GM18498 (cell line): Measurements from ENCODE around the gene ZNF213.
"Not testable (repeated sequence)": the region's sequence is repeated elsewhere in the genome, so short reads cannot be mapped to it uniquely, and the experiment has no call there.

Experiments used
- ATAC-seq: cut with Tn5 transposase; IDR thresholded peaks from one replicate; pipeline ENCODE4 v1.9.1; 2021; ENCODE audit warnings: mild to moderate bottlenecking, moderate library complexity; ENCODE audit not compliant: unreplicated experiment

The ZNF213 gene

GRCh38 chr16:3165111-3165822 is 30.4 kb downstream of the ZNF213 start:
- ATAC-seq, result no peak

DNA sequence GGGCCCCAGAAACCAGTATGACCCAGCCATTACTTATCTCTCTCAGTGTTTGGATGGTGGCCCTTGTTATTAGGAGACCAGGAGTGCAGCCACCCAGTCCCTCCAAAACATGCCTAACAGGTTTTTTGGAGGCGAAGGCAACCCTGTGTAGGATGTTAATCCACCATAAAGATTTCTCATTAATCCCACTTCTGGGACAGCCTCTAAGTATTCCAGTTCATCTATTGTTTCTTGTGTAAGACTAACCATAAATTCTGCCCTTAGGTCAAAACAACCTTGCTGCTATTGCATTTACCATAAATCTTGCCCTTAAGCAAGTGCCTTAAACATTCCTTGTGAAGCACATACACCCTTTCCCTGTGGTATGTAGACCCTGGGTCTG is 31.7 kb downstream of the ZNF213 start:
- no peak for ATAC-seq

DNA sequence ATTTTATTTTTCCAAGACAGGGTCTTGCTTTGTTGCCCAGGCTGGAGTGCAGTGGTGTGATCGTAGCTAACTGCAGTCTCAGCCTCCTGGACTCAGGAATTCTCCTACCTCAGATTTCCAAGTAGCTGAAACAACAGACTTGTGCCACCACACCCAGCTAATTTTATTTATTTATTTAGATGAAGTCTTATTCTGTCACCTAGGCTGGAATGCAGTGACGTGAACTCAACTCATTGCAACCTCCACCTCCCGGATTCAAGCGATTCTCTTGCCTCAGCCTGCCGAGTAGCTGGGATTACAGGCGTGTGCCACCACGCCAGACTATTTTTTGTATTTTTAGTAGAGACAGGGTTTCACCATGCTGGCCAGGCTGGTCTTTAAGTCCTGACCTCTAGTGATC is 33.9 kb downstream of the ZNF213 start:
- not testable (repeated sequence) for ATAC-seq

DNA sequence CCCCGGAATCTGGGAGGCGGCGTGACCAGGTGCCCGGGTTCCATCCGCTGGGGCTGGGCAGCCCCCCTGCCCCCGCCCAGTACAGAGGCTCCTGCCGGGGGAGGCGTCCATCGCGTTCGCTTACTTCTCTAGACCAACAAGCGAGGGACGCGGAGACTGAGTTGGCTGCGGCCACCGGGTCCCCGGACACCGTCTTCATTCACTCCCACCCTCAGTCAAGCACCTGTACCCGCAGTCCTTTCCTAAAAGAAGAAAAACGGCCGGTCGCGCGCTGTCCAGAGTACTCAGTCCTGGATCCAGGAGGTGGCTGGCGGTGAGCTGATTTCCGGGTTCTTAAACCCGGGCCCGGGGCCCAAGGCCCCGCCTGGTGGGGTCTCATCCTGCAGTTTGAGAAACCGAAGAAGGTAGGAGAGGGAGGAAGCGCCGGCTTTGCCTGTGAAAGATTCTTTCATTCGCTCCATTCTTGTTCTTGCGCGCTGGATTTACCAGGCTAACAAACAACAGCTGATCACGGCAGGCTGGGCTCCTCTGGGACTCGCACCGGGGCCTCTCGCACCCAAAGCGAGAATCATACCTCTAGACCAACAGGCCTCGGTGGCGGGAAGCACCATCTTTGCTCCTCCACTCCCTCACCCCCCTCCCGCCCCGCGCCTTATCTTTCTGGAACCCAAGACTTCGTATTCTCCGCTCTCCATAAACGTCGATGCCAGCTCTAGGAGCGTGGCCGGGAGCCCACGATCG is 35.8 kb downstream of the ZNF213 start:
- ATAC-seq, result no peak

DNA sequence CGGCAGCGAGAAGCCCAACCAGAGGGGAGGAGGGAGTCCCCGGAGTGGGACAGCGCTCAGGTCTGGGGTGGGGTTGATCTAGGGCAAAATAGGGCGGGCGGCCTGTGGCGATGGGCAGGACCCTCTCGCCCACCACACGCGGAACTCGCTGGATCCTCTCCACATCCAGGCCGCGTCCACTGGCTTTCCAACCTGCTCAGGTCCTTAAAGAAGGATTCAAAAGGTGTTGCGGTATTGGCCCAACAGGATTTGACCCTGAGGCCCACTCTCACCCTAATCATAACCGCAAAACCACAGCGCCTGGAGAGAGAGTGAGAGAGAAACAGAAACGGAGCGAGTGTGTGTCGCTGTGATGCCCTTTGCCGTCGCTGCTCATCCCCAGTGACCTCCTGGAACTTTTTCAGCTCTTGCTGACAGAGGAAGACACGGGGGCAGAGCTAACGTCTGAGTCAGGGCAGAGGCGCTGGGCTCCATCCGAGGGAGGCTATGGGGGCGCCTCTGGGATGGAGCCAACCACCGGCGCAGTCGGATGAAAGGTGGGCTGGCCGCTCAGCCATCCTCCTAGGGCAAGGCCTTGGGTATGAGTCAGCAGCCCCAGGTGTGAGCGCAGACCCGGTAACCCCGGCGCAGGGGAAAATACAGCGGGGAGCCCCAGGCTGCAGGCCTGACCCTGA is 36.5 kb downstream of the ZNF213 start:
- no peak for ATAC-seq

GRCh38 chr16:3171855-3172593 is 37.2 kb downstream of the ZNF213 start:
- ATAC-seq, result no peak

- ATAC-seq, result no peak
Measured at GRCh38 chr16:3173892-3174617, 39.2 kb downstream of the ZNF213 start.

- ATAC-seq, result no peak
Measured at GRCh38 chr16:3174618-3175148, 39.9 kb downstream of the ZNF213 start.

DNA sequence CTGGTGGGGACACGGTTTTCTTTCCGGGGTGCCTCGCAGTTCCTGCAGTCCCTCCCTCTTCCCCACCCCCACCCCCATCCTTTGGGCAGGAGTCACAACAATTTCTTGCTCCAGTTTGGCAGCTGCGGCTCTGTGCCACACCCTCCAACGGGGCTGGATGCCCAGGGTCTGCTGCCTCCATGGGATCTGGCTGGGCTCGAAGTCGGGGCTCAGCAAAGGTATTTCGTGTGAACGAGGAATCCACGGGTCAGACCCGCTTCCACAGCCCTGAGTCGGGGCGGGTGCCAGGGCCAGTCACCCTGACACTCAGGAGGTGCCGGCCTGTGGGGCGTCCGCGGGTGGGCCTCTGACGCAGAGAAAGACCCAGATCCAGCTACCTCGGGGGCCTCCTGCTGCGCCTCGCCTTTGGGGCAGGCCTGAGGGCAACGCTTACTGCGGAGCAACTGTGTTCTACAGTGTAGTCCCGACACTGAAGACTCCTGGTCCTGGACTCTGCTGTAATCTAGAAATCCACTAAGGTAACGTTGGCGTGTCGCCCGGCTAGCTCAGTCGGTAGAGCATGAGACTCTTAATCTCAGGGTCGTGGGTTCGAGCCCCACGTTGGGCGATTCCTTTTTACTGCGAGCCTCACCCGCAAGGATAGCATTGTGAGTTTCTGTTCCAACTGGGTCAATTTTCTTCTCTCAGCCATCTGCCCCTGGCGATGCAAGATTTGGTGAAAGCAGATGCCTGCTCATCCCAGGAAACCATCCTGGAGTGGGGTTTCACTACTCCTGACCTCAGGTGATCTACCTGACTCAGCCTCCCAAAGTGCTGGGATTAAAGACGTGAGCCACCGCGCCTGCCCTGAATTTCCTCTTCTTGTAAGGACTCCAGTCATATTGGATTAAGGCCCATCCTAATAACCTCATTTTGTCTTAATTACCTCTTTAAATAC is 40.6 kb downstream of the ZNF213 start:
- ATAC-seq, result no peak

- no peak for ATAC-seq
Measured at GRCh38 chr16:3179651-3180050, 44.8 kb downstream of the ZNF213 start.

- ATAC-seq, result no peak
Measured at GRCh38 chr16:3180445-3180878, 45.6 kb downstream of the ZNF213 start.

DNA sequence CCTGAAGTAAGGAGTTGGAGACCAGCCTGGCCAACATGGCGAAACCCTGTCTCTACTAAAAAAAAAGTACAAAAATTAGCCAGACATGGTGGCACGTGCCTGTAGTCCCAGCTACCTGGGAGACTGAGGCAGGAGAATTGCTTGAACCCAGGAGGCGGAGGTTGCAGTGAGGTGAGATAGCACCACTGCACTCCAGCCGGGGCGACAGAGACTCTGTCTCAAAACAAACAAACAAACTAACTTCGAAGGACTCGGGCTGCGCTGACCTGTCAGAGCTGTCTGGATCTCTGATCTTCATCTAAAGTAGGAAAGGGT is 47.4 kb downstream of the ZNF213 start:
- ATAC-seq, result not testable (repeated sequence)

- no peak for ATAC-seq
Measured at GRCh38 chr16:3182608-3183444, 48.0 kb downstream of the ZNF213 start.

DNA sequence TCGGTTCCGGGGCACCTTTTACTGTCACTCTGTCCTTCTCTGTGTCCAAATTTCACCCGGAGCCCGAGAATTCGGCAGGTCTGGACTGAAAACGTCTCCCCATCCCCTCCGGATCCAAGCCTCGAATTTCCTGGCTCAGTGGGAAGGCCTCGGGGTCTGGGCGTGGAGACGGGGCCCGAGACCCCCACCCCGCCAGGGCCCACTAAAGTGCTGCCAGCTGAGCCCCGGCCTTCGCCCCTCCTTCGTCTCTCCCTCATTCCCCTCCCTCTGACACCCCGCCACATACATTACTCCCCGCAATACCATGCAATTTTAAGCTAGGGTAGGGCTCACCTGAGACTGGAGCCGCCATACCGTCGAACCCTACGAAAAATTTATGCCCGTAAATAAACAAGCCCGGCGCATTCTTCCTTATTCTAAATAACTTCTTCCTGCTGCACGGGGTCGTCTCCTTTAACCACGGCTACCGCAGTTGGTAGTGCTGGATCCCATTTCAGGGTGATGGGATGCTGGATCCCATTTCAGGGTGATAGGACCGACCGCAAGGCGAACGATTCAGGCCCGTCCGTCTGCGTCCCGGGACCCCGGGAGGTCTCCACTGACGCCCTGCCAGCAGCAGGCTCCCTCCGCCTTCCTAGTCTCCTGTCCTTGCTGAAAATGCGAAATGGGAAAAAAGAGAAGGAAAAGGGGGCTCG is 48.8 kb downstream of the ZNF213 start:
- ATAC-seq, result no peak

DNA sequence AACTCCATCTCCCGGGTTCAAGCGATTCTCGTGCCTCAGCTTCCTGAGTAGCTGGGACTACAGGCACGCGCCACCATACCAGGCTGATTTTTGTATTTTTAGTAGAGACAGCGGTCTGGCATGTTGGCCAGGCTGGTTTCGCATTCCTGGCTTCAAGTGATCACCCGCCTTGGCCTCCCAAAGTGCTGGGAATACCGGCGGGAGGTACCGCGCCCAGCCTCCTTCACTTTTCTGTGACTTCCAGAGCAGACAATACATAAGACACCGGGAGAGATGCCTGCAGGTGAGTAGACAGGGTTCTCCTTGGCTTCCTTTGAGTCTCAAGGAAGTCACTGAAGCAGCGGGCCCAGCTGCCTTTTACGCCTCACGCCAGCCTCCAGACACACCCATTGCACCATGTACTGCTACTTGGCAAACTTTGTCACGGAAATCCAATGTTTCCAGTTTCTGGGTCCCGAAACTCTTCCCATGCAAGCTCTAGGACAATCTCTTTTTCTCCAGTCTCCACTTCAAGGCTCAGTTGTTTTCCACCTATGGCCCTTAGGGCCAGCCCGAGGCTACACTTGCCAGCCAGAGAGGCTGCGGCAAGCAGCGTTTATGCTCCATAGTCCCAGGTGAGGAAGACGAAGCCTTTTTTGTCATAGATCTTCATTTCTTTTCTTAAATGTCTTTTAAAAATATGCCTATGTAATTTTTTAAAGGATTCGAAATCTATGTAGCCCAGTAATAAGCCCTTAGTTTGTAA is 52.3 kb downstream of the ZNF213 start:
- ATAC-seq, result no peak

DNA sequence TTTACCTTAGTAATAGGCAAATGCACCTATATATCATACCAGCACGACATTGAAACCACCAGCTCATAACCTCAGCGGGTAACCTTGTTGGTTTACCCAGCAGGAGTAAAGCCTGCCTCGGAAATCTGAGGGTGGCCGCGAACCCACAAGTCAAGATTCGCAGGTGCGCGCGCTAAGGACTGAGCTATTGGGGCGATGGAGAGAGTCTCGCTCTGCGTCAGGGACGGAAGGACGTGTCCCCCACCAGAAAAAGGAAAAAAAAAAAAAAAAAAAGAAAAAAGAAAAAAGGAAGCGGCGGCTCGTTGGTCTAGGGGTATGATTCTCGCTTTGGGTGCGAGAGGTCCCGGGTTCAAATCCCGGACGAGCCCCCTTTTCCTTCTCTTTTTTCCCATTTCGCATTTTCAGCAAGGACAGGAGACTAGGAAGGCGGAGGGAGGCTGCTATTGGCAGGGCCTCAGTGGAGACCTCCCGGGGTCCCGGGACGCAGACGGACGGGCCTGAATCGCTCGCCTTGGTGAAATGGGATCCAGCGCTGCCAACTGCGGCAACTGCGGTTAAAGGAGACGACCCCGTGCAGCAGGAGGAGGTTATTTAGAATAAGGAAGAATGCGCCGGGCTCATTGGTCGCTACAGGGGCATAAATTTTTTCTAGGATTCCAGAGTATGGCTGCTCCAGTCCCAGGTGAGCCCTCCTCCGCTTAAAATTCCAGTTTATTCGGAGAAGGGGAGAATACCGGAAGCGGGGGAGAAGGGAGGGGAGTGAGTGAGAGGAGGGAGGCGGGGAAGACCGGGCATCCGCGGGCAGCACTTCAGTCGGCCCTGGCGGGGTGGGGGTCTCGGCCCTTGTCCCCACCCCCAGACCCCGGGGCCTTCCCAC is 53.2 kb downstream of the ZNF213 start, which contains the start of gene OR1F1:
Gene OR1F1, plus strand, starts transcription at position 407 of the 877 bp plus-strand sequence.
- ATAC-seq, result no peak
